KOPT-K1 (cell line): ENCODE measurements around the gene CCDC197.

Experiments
- H3K27ac ChIP-seq: fragments of 200-600 bp; sonication (generic); 2 replicates; pipeline ENCODE4 v1.5.1; 2016; ENCODE audit warnings: antibody characterized with exemption, mild to moderate bottlenecking, low read depth, low read length; ENCODE audit not compliant: poor library complexity, severe bottlenecking
- H3K36me3 ChIP-seq: fragments of 200-600 bp; sonication (generic); 2 replicates; pipeline ENCODE4 v1.5.1; 2017; ENCODE audit warnings: antibody characterized with exemption, mild to moderate bottlenecking, low read length, moderate library complexity; ENCODE audit not compliant: insufficient read depth
- H3K9me3 ChIP-seq: fragments of 200-600 bp; sonication (generic); 2 replicates; pipeline ENCODE4 v1.5.1; 2017; ENCODE audit warnings: antibody characterized with exemption, low read length, mild to moderate bottlenecking; ENCODE audit not compliant: insufficient read depth, poor library complexity, severe bottlenecking

CCDC197 gene

DNA sequence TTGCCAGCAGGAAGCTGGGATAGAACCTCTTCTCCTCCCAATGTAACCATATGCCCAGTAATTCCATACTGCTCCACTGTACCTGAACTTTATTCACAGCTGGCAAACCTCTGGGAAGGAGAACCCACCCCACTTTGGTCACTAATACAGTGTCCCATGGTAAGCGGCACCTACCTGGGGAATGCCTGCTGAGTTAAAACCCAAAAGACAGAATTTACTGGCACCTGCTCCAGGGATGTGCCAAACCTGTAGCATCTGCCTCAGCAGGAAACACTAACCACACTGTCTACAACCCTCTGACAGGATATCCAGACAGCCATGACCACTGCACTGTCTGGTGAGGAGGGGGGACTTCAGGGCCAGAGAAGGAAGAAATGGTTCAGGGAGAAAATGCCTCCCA lies 57.3 kb downstream of the CCDC197 start:
- H3K9me3 ChIP-seq, result no peaks in the 10 kb centered on the region
- peaks cover 99% of the 10 kb centered on the region for H3K36me3 ChIP-seq
- H3K27ac ChIP-seq, result no peak overlapping the region

DNA sequence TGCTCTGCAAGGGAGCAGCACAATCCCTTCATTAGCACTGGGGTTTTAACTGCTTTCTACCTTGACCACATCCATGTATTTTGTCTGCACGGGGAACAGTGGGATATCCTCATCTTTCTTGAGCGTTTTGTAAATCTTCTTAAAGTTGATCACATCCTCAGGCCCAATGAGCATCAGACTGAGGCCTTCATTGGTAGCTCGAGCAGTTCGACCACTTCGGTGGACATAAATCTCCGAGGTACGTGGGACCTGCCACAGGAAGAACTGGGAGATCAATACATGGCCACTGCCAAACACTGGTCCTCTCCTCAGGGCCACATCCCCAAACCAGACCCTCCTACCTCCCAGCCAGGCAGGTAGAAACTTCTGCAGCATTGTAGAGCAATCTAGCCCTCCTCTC lies 57.8 kb downstream of the CCDC197 start:
- no peak overlapping the region for H3K27ac ChIP-seq
- H3K9me3 ChIP-seq, result no peaks in the 10 kb centered on the region
- peaks cover 99% of the 10 kb centered on the region for H3K36me3 ChIP-seq

DNA sequence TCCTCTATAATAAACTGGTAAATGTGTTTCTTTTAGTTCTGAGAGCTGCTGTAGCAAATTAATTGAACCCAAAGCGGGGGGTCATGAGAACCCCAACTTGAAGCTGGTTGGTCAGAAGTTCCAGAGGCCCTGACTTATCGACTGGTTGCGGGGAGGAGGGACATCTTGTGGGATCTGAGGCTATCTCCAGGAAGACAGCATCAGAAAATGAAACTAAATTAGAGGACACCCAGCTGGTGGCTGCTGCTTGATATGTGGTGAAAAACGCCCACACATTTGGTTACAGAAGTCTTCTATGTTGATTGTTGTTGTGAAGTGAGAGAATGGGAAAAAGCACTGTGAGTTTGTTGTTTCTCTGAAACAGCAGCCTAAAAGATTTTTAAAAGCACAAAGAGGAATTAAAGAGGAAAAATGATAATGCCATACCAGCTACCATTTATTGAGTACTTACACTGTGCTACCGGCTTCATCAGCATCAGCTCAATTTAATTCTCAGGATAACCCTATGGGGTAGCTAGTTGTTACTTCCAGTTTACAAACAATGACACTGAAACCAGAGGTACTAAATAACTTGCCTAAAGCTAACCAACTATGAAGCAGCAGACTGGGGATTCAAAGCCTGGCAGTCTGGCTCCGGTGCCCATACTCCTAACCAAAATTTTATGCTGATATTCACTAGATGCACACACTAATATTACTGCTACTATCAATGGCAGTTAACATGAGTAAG lies 59.6 kb downstream of the CCDC197 start:
- no peaks in the 10 kb centered on the region for H3K9me3 ChIP-seq
- H3K36me3 ChIP-seq, result peaks cover 99% of the 10 kb centered on the region
- H3K27ac ChIP-seq, result no peak overlapping the region

DNA sequence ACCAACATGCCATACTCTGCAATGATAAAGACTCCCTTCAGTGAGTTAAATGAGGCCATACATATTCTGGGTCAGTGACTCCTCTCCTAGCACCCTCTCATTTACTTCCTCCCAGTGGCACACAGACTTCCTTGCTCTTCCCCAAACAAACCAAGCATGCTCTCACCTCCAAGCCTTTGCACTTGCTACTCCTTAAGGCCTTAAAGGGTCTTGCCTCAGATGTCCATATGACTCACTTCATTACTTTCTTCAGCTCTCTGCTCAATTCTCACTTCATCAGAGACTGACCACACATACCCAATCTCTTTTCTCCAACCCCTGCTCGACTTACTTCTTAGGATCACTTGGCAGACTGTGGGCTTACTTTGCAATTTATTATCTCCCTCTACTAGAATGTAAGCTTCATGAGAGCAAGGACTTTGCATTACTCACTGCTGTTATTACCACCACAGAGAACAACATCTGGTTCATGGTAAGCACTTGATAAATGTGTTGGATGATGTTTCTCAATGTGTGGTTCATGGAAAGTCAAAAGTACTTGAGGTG lies 61.1 kb downstream of the CCDC197 start:
- Histone ChIP-seq H3K36me3 (peaks cover 99% of the 10 kb centered on the region), H3K27ac (no peak overlapping the region), H3K9me3 (no peaks in the 10 kb centered on the region)
